B cell (primary cell): ENCODE results near the gene POTEC.
"Not testable (repeated sequence)": the region's sequence is repeated elsewhere in the genome, so short reads cannot be mapped to it uniquely, and the experiment has no call there.

Experiments
- CTCF ChIP-seq: fragments of 200-600 bp; IDR thresholded peaks from one replicate; pipeline ENCODE4 v1.8.0; 2022; ENCODE audit warnings: antibody characterized with exemption, mild to moderate bottlenecking
- EZH2 ChIP-seq: IDR thresholded peaks from 2 replicates; pipeline ENCODE4 v1.6.1; 2012; ENCODE audit warnings: borderline replicate concordance, low read depth, mild to moderate bottlenecking, moderate library complexity, low read length; ENCODE audit not compliant: insufficient read depth, poor library complexity, severe bottlenecking

GRCh38 chr18:14479076-14479475 lies 64.3 kb downstream of the POTEC start:
- TF ChIP-seq CTCF, EZH2: not testable (repeated sequence)
